Inferior parietal cortex (tissue), 1 donor: ENCODE measurements around the gene TBC1D22A.

ENCODE experiments used
- DNase-seq: peaks from one replicate; pipeline ENCODE4 v3.0.0-alpha.2; 2016; ENCODE audit errors: extremely low spot score

The TBC1D22A gene

GRCh38 chr22:46860562-46860961, 98.1 kb downstream of the TBC1D22A start:
- DNase-seq, result no peak

- DNase-seq, result no peak
Measured at GRCh38 chr22:46861468-46862367, 99.3 kb downstream of the TBC1D22A start.

- DNase-seq, result no peak
Measured at GRCh38 chr22:46862418-46863324, 100.2 kb downstream of the TBC1D22A start.

- no peak for DNase-seq
Measured at GRCh38 chr22:46863794-46864193, 101.3 kb downstream of the TBC1D22A start.

GRCh38 chr22:46864314-46865051, 102.0 kb downstream of the TBC1D22A start:
- DNase-seq, result no peak

GRCh38 chr22:46865052-46865434, 102.6 kb downstream of the TBC1D22A start:
- no peak for DNase-seq

- no peak for DNase-seq
Measured at GRCh38 chr22:46865642-46866041, 103.2 kb downstream of the TBC1D22A start.

GRCh38 chr22:46866591-46866990, 104.1 kb downstream of the TBC1D22A start:
- no peak for DNase-seq

- no peak for DNase-seq
Measured at GRCh38 chr22:46867106-46867505, 104.7 kb downstream of the TBC1D22A start.

- no peak for DNase-seq
Measured at GRCh38 chr22:46869329-46869728, 106.9 kb downstream of the TBC1D22A start.

- DNase-seq, result no peak
Measured at GRCh38 chr22:46869831-46870441, 107.5 kb downstream of the TBC1D22A start.

GRCh38 chr22:46871826-46872225, 109.4 kb downstream of the TBC1D22A start:
- no peak for DNase-seq

- DNase-seq, result no peak
Measured at GRCh38 chr22:46875089-46875488, 112.6 kb downstream of the TBC1D22A start.

GRCh38 chr22:46876357-46876934, 114.0 kb downstream of the TBC1D22A start:
- DNase-seq, result no peak

GRCh38 chr22:46878191-46878948, 115.9 kb downstream of the TBC1D22A start:
- no peak for DNase-seq

GRCh38 chr22:46879083-46879482, 116.6 kb downstream of the TBC1D22A start:
- DNase-seq, result no peak

- no peak for DNase-seq
Measured at GRCh38 chr22:46881373-46882118, 119.1 kb downstream of the TBC1D22A start.

- DNase-seq, result no peak
Measured at GRCh38 chr22:46883092-46883910, 120.9 kb downstream of the TBC1D22A start.

GRCh38 chr22:46884365-46884764, 121.9 kb downstream of the TBC1D22A start:
- no peak for DNase-seq
